CD4-positive, alpha-beta T cell treated with Interleukin-1 beta for 1 hour (primary cell): Measurements from ENCODE around the gene DYRK1A.

Experiments used
- DNase-seq, 2 donors: peaks; one replicate each; pipeline ENCODE4 v3.0.0-alpha.2; 2020 to 2022

The DYRK1A gene

DNA sequence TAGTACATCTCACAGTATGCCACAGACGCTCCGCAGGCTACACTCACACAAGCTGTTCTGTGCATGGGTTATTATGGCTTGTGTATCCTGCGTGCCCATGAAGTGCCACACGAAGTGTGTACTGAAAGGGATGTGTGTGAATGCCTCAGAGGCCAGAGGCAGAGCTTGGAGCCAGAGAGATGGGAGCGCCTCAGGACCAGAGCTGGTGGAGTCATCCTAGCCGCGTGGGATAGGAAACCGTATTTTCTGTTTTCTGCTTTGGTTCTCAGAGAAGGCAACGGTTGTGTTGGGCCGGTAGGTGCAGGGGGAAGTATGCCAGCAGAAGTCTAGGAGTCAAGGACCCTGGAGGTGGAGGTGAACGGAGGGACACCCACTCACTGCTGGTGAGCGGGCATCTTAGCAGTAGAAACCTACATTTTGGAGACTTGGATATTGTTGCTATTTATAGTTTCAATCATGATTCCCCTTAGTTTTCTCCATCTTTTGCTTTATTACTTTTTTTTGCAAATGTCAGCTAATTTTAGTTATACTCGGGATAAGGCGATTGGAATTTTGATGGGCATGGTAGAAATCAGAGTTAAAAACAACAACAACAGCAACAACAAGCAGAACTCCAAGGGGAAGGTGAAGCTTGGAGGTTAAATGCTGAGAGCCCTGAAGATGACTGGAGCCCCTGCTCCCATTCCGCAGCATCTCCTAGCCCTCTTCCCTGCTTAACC, 188.2 kb downstream of the DYRK1A start:
- no peak for DNase-seq

DNA sequence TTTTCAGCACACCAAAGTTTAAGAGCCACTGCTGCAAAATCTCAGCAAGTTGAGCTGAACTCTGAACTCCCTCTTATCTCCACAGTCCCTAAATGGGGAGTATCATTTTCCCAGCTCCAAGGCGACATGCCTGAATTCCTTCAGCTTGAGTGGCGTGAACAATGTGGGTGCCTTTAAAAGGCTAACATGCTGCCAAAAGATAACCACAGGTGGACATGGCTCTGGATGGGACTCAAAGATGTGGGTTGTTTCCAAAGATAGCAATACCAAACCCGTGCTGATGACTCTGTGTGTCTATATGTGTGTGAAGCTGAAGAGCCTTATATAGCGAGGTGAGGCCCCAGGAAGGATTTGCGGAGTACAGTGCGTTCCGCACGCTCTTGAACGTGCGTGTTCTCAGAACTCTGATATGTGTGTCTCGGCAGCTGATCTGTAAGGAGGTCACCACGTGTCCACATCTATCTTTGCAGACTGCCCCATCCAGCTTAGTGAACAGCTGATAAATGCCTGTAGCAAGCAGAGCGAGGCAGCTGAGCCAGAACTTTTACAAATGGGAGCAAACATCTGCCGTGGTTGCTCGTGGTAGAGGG, 189.2 kb downstream of the DYRK1A start:
- no peak for DNase-seq

DNA sequence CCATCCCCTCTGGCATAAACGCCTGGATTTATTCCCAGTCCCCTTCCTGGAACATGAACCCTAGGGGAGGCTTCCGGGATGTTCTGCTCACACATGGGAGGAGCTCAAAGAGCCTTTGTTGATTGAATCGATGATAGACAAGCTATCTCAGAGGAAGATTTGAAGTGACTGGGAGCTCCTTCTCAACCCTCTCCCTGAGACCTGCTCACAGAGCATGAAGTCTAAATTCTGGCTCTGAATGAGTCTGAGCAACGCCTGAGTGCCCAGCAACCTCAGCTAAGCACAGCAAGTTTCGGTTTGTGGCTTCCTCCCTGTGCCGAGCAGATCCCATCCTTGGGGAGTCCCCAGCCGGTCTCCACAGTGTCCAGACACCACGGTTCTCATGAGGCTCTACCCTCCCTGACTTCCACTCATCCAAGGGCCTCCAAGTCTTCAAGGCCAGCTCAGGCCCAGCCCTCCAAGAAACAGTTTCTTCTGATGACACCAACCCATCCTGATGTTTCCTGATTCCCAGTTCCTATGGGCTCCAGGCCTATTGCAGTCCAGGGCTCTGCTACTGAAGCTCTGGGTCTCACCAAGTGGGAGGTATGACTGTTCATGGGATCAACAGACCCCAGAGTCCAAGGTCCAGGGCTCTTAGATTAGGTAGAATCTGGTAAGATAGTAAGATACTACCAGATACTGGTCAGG, 190.8 kb downstream of the DYRK1A start:
- no peak for DNase-seq

DNA sequence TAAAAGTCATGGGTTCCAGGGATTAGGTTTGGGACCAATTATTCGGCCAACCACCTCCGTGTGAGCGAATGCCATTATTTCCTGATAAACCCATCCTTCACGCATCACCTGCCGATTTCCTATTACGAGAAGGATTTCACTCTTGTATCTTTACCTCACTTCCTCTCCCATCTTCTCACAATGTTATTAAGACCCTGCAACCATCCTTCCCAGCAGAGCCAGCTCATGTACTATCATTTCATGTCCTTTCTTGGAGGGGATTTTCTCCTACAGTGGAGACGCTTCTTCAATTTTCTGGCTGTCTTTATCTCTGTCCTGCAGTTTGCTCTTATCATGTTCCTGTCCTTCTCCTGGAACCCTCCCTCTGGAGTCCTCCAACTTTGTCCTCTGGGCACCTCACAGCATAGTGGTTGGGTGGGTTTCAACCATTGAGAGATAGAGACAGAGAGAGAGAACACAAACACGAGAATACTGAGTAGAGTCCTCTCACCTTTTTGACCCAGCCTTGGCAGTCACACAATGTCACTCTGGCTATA, 192.2 kb downstream of the DYRK1A start:
- no peak for DNase-seq

DNA sequence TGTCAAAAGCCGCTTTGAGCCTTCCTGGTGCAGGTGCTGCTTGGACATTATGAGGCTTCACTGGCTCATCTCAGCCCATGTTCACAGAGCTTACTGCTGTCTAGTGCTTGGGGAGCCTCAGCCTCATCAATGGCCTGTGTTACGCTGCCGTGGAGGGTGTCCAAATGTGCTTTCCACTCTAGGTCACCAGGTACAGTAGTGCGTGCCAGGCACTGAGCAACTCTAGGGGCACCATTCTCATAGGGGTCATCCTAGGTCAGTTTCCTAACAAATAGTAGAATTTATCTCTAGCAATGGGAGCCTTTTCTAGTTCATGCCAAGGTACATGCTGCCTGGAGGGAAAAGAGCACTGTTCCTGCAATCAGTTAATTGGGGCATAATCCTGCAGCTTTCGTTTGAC, 193.8 kb downstream of the DYRK1A start:
- no peak for DNase-seq

DNA sequence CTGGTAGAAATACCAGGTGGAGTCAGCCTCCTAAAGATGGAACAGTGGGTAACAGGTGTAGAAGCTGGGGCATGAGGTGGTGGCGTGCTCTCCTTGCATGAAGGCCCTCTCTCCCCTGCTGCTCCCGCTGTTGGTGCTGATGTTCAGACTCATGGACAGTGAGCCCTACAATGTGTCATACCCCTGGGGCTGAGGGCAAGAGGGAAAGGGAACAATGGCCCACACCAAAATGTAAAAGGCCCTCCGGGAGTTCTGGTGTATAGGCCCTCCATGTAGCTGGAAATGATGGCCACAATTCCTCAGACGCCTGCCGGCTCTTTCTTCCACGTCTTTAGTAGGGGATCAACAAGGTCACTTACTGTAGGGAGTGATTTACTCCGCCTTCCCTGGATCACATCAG, 194.9 kb downstream of the DYRK1A start:
- no peak for DNase-seq

DNA sequence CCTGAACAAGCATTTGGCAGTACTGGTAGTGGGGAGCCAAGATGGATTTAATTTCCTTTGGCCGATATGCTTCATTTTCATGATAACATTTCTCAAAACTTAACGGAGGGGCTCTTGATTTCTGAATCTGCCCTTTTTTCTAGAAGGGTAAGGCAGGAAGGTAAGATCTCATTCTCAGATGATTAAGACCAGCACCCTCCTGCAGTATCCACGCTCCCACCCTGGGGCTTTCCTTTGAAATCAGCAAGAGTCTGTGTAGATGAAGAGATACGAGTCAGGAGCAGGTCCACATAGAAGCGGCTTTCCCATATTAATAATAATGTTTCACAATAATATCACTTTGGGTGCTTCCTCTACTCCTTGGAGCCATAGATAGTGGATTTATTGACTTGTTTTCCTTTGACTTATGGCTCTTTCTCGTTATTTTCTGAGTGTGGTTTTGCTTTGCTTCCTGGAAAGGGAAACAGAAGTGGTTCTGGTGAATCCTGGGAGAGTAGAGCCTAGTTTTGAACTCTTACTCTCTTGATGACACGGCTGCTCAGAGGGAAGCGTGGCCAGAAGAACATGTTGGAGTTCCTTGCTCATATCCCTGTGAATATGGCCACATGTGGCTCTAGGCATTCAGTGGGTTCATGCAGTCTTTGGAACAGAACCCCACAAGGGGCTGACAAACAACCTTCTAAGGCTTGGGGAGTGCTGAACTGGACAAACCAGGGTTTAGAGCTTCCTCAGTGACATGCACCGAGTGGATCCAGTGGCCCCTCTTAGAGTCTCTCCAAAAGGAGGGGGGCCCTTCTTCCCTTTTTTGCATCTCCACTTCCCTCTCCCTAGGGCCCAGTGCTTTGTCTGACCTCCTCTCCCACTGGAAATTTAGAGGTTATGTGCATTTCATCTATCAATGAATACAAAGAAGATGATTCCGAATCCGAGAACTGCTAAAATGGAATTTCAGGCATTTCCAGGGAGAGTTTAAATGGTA, 195.7 kb downstream of the DYRK1A start:
- DNase-seq = no peak

DNA sequence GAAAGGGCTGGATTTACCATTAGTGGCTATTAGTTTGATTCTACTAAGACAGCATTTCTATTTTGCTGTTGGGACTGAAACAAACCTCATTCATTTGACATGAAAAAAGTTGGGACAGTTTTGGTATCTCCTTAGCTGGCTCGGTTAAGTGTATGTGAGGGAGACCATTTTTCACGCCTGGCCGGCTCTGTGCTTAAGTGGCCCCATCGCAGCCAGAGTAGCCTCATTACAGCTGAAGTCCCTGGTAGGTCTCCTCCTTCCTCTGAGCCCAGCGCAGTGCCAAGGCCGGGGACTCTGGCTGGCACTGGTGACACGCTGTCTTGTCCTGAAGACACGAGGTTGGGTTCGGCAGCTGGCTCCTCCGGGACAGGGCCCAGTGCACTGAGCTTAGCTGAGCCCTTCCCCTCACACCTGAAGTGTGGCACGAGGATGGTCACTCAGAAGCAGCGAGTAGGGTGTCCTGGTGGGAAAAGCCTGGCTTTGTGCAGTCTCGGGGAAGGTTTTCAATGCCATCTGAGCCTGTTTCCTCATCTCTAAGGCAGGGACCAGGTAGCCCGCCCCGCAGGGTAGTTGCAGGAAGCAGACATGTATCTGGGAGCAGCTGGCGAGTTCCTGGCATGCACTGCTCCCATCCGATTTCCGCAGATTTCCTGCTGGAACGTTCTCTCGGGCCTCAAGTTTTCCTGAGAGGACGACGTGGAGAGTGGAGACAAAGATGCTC, 196.5 kb downstream of the DYRK1A start:
- no peak for DNase-seq

DNA sequence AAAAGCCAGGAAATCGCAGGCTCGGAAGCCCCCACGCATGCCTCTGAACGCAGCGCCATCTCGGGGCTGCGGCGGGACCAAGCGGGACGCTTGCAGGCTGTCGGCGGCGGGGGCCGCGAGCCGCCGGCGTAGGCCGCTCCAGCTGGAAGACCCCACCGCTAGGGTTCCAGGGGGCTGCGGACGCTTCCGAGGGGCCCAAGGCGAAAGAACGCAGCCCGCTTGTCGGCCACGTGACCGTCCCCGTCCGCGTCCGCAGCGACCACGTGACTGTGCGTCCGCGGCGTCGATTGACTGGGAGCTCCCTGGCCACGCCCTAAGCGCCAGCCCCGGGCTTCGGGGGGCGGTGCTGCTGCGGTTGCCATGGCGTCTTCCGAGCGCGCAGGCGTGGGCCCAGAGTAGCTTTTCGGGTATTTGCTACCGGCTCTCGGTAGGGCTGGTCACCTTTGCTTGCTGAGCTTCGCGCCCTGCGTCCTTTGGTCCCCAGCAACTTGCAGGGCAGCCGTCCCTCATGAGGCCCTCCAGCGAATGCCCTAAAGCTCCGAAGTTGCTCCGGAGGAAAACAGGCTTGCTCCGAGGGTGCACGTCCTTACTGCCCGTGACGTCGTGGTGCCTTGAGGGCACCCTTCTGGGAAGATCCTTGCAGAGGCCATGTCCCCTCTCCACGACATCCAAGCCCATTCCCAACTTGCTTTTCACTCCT, 197.2 kb downstream of the DYRK1A start:
- DNase-seq = peak; percentile 88 to 93

DNA sequence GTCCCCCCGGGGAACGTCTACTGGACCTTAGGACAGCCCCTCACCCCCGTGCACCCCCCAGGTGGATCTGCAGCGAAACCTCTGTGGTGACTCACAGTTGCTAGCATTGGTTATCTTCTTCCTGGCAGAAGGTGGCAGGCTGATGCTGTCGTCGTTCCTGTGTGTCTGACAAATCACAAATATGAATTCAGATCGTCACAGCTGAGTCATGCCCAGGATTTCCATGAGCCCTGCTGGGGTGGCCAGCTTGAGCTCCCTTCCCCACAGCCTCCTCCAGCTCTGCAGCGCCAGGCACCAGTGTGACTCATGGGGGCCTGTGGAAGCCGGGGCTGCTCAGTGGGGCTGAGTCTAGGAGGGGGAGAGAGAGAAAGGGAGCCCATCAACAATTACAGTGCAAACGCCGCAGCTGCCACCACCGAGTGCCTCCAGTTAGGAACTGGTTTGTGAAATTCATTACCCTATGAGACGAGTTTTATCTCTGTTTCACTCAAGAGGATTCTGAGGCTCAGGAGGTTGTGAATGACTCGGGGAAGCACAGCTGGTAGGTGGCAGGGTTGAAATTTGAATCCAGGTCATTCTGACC, 197.9 kb downstream of the DYRK1A start:
- DNase-seq = peak; percentile 85 to 88

DNA sequence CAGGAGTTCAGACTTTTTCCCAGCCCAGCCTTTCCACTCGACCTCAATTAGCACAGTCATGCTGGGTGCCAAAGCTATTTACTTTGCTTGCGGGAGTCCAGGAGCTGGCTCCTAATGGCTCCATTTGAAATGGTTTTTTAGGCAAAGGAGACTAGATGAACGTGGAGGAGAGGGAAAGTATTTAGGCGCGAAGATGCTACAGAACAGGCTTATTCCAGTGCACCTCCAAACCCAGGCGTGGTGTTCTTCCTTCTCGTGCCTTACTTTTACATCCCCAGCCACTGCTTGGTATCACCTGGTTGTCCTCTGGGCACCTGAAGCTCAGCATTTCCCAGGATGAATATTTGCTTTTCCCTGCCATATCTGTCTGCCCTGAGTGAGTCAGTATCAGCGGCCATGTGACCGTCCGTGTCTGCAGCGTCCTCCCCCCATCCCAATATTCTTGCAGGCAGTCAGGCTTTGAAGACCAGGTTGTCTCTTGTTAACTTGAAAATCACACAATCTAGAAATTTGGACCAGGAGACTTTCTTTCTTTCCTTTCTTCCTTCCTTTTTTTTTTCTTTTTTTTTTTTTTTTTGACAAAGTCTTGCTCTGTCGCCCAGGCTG, 198.5 kb downstream of the DYRK1A start:
- DNase-seq = no peak

DNA sequence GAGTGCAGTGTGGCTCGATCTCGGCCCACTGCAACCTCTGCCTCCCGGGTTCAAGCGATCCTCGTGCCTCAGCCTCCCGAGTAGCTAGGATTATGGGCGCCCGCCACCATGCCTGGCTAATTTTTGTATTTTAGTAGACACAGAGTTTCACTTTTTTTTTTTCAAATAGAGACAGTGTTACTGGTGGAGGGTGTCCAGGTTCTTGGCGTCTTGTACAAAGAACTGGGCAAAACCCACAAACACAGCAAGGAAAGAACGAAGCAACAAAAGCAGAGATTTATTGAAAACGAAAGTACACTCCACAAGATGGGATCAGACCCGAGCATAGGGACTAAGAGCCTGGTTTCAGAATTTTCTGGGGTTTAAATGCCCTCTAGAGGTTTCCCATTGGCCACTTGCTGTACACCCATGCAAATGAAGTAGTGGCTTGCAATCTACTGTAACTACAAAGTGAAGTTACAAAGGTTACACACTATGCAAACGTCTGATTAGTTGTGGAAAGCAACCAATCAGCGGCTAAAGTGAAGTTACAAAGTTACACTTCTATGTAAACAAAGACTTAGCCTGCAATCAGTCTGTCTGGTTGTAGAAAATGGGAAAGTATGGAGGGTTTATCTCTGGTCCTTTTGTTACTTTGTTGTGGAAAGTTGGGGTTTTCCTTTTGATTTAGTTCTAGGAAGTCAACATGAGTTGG, 199.1 kb downstream of the DYRK1A start:
- no peak for DNase-seq

DNA sequence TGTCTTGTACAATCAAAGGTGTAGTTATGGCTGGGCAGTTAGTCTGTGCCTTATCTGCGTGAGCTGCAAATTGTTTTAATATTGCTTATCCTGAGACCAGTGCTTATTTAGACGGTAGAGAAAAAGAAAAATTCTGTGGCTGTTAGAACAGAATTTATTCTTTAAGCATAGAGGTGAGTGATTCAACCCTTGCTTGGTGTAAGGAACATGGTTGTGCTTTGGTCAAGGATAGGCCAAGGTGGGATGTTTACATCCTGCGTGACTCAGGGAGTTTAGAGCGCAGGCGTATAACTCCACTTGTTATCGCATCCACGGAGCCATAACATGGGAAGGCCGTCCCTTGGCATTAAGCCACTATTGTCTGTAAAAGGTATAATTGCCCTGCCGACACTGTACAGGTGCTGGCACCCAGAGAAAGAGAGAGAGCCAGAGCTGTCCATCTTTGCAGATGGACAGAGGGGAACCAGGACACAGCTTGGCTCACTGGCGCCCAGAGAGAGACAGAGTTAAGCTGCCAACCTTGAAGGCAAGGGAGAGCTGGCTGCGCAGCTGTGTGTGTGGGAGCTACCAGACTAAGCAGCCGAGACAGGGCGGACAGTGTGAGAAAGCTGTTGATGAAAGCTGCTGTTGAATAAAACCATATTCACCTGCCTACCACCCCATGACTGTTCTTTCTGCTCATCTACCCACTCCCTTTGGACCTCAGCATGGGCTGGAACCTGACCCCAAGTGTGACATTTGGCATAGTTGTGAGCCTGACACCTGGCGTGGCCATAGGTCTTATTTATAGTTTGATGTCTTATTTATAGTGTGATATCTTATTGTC, 200.4 kb downstream of the DYRK1A start:
- no peak for DNase-seq

DNA sequence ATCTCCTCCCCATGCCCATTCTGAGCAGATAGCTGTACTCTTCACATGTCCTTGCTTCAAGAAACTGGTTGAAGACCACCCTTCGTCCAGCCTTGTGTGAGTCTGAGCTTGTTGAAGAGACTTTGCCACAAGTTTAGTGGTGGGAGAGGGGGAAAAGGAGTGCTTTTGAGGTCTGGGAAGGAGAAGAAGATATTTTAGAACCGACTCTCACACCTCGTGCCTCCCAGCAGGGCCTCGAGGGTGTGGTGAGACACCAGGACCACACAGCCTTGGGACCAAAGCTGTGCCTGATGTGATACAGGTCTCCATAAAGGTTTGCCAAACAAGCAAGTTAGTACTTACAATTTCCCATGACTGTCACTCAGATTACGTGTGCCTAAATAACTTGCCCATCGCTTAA, 201.8 kb downstream of the DYRK1A start:
- no peak for DNase-seq

DNA sequence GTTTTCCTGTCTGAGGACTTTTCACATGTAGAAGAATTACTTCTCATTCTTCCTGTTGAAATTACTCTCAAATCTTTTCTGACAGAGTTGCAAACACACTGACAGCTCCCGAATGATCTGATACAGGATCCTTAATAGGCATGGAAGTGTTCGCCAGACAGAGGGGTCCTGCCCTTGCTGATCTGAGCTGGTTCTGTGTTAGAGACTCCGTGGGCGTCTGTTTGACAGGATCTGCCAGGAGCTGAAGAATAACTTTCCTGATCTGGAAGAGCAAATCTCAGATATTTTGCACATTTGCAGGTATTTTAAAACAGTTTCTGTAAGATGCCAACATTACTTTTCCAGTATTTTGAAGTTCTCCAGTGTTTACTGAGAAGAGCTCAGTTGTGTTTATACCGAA, 202.3 kb downstream of the DYRK1A start:
- no peak for DNase-seq

DNA sequence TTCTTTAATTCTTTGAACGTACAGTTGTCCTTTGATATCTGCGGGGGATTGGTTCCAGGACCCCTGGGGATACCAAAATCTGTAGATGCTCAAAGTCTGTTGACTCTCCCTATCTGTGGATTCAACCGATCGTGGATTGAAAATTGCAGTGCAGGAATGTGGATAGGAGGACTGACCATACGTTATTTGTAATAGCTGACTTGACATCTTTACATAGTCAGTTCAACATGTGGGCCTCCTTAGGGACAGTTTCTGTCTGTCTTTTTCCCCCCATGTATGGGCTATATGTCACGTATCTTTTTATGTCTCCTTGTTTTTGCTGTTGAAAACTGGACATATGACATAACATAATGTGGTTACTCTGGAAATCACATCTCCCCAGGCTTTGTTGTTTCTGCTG, 204.9 kb downstream of the DYRK1A start:
- DNase-seq = no peak

DNA sequence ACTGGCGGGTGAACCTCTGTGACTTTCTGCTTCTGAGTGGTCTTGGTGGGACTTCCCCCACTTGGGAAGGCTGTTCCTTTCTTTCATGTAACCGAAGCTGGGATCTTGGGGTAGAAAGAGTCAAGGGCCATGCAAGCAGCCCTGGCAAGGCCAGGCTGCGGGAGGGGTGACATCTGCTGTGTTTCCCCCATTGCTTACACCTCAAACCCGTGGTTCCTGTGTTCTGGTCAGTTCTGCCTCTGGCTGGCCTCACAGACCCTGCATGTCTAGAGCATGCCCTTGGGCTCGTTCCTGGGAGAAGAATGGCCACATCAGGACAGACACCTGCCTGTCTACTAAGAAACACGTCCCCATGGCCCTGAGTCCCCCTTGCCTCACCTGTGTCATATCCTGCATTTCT, 207.7 kb downstream of the DYRK1A start:
- no peak for DNase-seq

DNA sequence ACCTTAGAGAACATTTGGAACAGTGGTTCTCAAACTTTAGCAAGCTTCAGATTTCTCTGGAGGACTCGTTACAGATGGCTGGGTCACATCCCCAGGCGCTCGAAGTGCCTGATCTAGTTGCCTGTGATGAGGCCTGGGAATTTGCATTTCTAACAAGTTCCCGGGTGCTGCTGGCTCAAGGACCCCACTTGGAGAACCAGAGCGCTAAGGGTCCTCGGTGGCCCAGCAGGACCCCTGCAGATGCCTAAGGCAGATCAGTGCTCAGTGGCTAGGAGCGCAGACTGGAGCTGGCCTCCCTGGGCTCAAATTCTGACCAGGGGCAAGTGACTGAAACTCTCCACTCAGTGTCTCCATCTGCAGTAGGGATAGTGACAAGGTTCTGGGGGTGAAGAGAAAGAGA, 208.2 kb downstream of the DYRK1A start:
- DNase-seq = no peak

DNA sequence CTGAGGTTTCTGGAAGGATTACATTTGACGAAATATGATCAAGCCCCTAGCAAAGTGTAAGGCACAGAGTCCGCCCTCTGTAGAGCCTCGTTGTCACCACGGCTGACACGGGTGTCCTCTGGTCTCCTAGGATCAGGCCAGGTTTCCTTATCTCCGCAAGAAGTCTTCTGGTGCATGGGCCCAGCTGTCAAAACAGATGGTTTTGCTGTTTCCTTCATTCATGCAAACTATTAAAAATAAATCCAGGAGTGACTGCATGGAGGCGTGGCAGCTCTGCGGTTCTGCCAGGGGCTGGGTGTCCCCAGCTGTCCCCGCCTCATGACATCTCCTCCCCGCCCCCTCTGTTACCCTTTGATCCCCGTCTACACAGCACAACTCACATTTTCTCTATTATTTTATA, 209.0 kb downstream of the DYRK1A start:
- no peak for DNase-seq
